HEK293 (cell line): Measurements from ENCODE around the gene BNC1.

ENCODE experiments used
- EGR2 ChIP-seq: fragments of 450-650 bp; formaldehyde crosslinking; IDR thresholded peaks from 2 replicates; pipeline ENCODE4 v1.5.1; 2016; ENCODE audit warnings: low read depth, missing biosample characterization, missing genetic modification characterization
- GLIS1 ChIP-seq: fragments of 450-650 bp; formaldehyde crosslinking; IDR thresholded peaks from 2 replicates; pipeline ENCODE4 v1.5.1; 2016; ENCODE audit warnings: missing biosample characterization, missing genetic modification characterization
- GLIS2 ChIP-seq: fragments of 450-650 bp; formaldehyde crosslinking; IDR thresholded peaks from 2 replicates; pipeline ENCODE4 v1.5.1; 2016; ENCODE audit warnings: missing biosample characterization, missing genetic modification characterization
- HIC1 ChIP-seq: fragments of 450-650 bp; formaldehyde crosslinking; IDR thresholded peaks from 2 replicates; pipeline ENCODE4 v1.5.1; 2016; ENCODE audit warnings: missing biosample characterization, missing genetic modification characterization
- IKZF3 ChIP-seq: fragments of 450-650 bp; IDR thresholded peaks from 2 replicates; pipeline ENCODE4 v1.5.0; 2018; ENCODE audit warnings: missing biosample characterization, mild to moderate bottlenecking, missing genetic modification characterization, moderate library complexity
- KLF7 ChIP-seq: fragments of 450-650 bp; formaldehyde crosslinking; IDR thresholded peaks from 2 replicates; pipeline ENCODE4 v1.5.1; 2016; ENCODE audit warnings: missing biosample characterization, missing genetic modification characterization, borderline replicate concordance
- KLF8 ChIP-seq: fragments of 450-650 bp; formaldehyde crosslinking; IDR thresholded peaks from 2 replicates; pipeline ENCODE4 v1.5.1; 2016; ENCODE audit warnings: missing biosample characterization, missing genetic modification characterization
- OVOL3 ChIP-seq: fragments of 450-650 bp; formaldehyde crosslinking; IDR thresholded peaks from 2 replicates; pipeline ENCODE4 v1.5.1; 2016; ENCODE audit warnings: missing biosample characterization, missing genetic modification characterization
- PRDM10 ChIP-seq: fragments of 450-650 bp; formaldehyde crosslinking; IDR thresholded peaks from 2 replicates; pipeline ENCODE4 v1.5.1; 2016; ENCODE audit warnings: missing biosample characterization, missing genetic modification characterization
- SP2 ChIP-seq: fragments of 450-650 bp; formaldehyde crosslinking; IDR thresholded peaks from 2 replicates; pipeline ENCODE4 v1.5.1; 2016; ENCODE audit warnings: missing biosample characterization, missing genetic modification characterization
- ZBTB11 ChIP-seq: fragments of 450-650 bp; formaldehyde crosslinking; conservative IDR thresholded peaks from 2 replicates; pipeline ENCODE4 v1.5.1; 2016; ENCODE audit warnings: low read depth, missing biosample characterization, missing genetic modification characterization
- ZBTB20 ChIP-seq: fragments of 450-650 bp; formaldehyde crosslinking; IDR thresholded peaks from 2 replicates; pipeline ENCODE4 v1.5.1; 2016; ENCODE audit warnings: missing biosample characterization, missing genetic modification characterization
- ZBTB48 ChIP-seq: fragments of 450-650 bp; formaldehyde crosslinking; IDR thresholded peaks from 2 replicates; pipeline ENCODE4 v1.5.1; 2016; ENCODE audit warnings: missing biosample characterization, missing genetic modification characterization
- ZBTB7A ChIP-seq: fragments of 450-650 bp; formaldehyde crosslinking; IDR thresholded peaks from 2 replicates; pipeline ENCODE4 v1.5.1; 2016; ENCODE audit warnings: low read depth, missing biosample characterization, missing genetic modification characterization
- ZBTB8A ChIP-seq: fragments of 450-650 bp; formaldehyde crosslinking; IDR thresholded peaks from 2 replicates; pipeline ENCODE4 v1.5.1; 2016; ENCODE audit warnings: missing biosample characterization, missing genetic modification characterization
- ZEB2 ChIP-seq: fragments of 450-650 bp; formaldehyde crosslinking; IDR thresholded peaks from 2 replicates; pipeline ENCODE4 v1.5.1; 2016; ENCODE audit warnings: missing biosample characterization, missing genetic modification characterization
- ZIC2 ChIP-seq: fragments of 450-650 bp; formaldehyde crosslinking; IDR thresholded peaks from 2 replicates; pipeline ENCODE4 v1.5.1; 2016; ENCODE audit warnings: missing biosample characterization, missing genetic modification characterization
- ZNF114 ChIP-seq: fragments of 450-650 bp; formaldehyde crosslinking; IDR thresholded peaks from 2 replicates; pipeline ENCODE4 v1.5.0; 2017; ENCODE audit warnings: missing biosample characterization, missing genetic modification characterization
- ZNF138 ChIP-seq: fragments of 450-650 bp; formaldehyde crosslinking; IDR thresholded peaks from 2 replicates; pipeline ENCODE4 v1.5.1; 2016; ENCODE audit warnings: missing biosample characterization, missing genetic modification characterization, borderline replicate concordance
- ZNF214 ChIP-seq: fragments of 450-650 bp; formaldehyde crosslinking; IDR thresholded peaks from 2 replicates; pipeline ENCODE4 v1.5.1; 2017; ENCODE audit warnings: missing biosample characterization, mild to moderate bottlenecking, missing genetic modification characterization, borderline replicate concordance
- ZNF501 ChIP-seq: fragments of 450-650 bp; formaldehyde crosslinking; IDR thresholded peaks from 2 replicates; pipeline ENCODE4 v1.5.1; 2016; ENCODE audit warnings: missing biosample characterization, missing genetic modification characterization
- ZNF658 ChIP-seq: fragments of 450-650 bp; formaldehyde crosslinking; IDR thresholded peaks from 2 replicates; pipeline ENCODE4; 2016; ENCODE audit warnings: missing biosample characterization, missing genetic modification characterization
- ZNF76 ChIP-seq: fragments of 450-650 bp; formaldehyde crosslinking; IDR thresholded peaks from 2 replicates; pipeline ENCODE4; 2016; ENCODE audit warnings: low read depth, missing biosample characterization, missing genetic modification characterization, borderline replicate concordance
- ZNF837 ChIP-seq: fragments of 450-650 bp; formaldehyde crosslinking; IDR thresholded peaks from 2 replicates; pipeline ENCODE4 v1.5.1; 2016; ENCODE audit warnings: missing biosample characterization, missing genetic modification characterization
- ZSCAN4 ChIP-seq: fragments of 450-650 bp; formaldehyde crosslinking; IDR thresholded peaks from 2 replicates; pipeline ENCODE4 v1.5.1; 2017; ENCODE audit warnings: missing biosample characterization, missing genetic modification characterization
- TF ChIP-seq, protein P1 (sequence below): fragments of 450-650 bp; formaldehyde crosslinking; IDR thresholded peaks from 2 replicates; pipeline ENCODE4 v1.5.1; 2016; ENCODE audit warnings: missing biosample characterization, missing genetic modification characterization
- TF ChIP-seq, protein P2 (sequence below): fragments of 450-650 bp; formaldehyde crosslinking; IDR thresholded peaks from 2 replicates; pipeline ENCODE4 v1.5.1; 2016; ENCODE audit warnings: missing biosample characterization, missing genetic modification characterization

BNC1 gene

DNA sequence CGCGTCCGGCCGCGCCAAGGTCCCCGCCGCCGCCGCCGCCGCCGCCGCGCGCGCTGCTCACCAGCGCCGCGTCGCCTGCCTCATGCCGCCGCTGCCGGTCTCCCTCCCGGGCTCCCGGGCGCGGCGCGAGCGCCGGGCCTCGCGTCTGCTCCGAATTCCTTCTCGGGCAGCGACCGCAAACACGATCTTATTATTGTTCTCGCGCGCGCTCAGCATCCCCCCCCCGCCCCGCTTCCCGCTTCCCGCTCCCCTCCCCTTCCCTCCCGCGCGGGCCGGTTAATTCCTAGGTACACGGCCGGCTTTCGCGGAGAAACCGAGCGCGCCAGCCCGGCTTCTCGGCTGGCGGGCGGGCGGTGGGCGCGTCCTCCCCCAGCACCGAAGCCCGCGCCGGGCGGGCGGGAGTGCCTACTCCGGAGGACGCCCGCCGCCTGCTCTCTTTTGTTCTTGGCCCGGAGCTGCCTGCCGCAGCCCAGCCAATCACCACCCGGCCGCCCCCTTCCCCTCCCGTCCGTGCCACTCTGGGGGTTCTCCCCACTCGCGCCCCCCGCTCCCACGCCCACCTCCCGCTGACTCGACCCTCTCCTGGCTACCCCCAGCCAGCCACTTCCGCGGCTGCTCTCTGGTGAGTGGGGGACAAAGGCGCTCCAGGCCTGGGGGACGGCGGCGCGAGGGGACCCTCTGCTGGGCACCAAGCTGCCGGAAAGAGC is 76.7 kb downstream of the BNC1 start, which contains the start of gene HDGFL3 (continued):
- 0 out of 2 replicates have a peak, but pooled peaks have one; percentile 35 for TF ChIP-seq ZBTB48 (tag by site-specific recombination)
- no peak for TF ChIP-seq ZSCAN4 (tag by site-specific recombination)
- no peak for TF ChIP-seq ZNF658 (tag by site-specific recombination)
- TF ChIP-seq ZIC2 (tag by site-specific recombination) = peak; percentile 92
- TF ChIP-seq PRDM10 (tag by site-specific recombination) = peak; percentile 46; the same call in 1 of the 2 replicates
- TF ChIP-seq KLF8 (tag by site-specific recombination) = peak; percentile 67; the same call in 1 of the 2 replicates
- TF ChIP-seq, protein P1, sequence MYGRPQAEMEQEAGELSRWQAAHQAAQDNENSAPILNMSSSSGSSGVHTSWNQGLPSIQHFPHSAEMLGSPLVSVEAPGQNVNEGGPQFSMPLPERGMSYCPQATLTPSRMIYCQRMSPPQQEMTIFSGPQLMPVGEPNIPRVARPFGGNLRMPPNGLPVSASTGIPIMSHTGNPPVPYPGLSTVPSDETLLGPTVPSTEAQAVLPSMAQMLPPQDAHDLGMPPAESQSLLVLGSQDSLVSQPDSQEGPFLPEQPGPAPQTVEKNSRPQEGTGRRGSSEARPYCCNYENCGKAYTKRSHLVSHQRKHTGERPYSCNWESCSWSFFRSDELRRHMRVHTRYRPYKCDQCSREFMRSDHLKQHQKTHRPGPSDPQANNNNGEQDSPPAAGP (tag by site-specific recombination) = peak; percentile 56; the same call in 1 of the 2 replicates
- peak; percentile 68; the same call in 1 of the 2 replicates for TF ChIP-seq ZBTB20
- TF ChIP-seq GLIS2 = peak; percentile 100
- peak; percentile 81 for TF ChIP-seq HIC1 (tag by site-specific recombination)
- TF ChIP-seq ZBTB8A (tag by site-specific recombination) = peak; percentile 97
- TF ChIP-seq, protein P2, sequence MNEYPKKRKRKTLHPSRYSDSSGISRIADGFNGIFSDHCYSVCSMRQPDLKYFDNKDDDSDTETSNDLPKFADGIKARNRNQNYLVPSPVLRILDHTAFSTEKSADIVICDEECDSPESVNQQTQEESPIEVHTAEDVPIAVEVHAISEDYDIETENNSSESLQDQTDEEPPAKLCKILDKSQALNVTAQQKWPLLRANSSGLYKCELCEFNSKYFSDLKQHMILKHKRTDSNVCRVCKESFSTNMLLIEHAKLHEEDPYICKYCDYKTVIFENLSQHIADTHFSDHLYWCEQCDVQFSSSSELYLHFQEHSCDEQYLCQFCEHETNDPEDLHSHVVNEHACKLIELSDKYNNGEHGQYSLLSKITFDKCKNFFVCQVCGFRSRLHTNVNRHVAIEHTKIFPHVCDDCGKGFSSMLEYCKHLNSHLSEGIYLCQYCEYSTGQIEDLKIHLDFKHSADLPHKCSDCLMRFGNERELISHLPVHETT = no peak
- TF ChIP-seq ZNF76 (tag by site-specific recombination) = no peak
- peak; percentile 65; the same call in 1 of the 2 replicates for TF ChIP-seq ZBTB7A (tag by site-specific recombination)
- no peak for TF ChIP-seq ZNF214 (tag by site-specific recombination)
- TF ChIP-seq ZBTB11 (tag by site-specific recombination) = 0 out of 2 replicates have a peak, but pooled peaks have one; percentile 56
- TF ChIP-seq ZNF501 (tag by site-specific recombination) = peak; percentile 70; the same call in 1 of the 2 replicates
- no peak for TF ChIP-seq ZNF837 (tag by site-specific recombination)
- TF ChIP-seq ZEB2 = peak; percentile 63; the same call in 1 of the 2 replicates
- no peak for TF ChIP-seq ZNF138 (tag by site-specific recombination)
- no peak for TF ChIP-seq OVOL3 (tag by site-specific recombination)
- TF ChIP-seq SP2 (tag by site-specific recombination) = peak; percentile 57
- TF ChIP-seq GLIS1 = peak; percentile 93
- no peak for TF ChIP-seq ZNF114 (tag by site-specific recombination)
- TF ChIP-seq EGR2 = peak; percentile 90
- TF ChIP-seq IKZF3 (tag by site-specific recombination) = peak; percentile 12; the same call in 1 of the 2 replicates
- no peak; the same call in 1 of the 2 replicates for TF ChIP-seq KLF7 (tag by site-specific recombination)
